Activated CD8-positive, alpha-beta memory T cell treated with anti-CD3 and anti-CD28 coated beads, Interleukin-2, amount 50 U/mL, for 48 hours (primary cell): ENCODE measurements around the gene RILP.

Source experiments
- DNase-seq: peaks from one replicate; pipeline ENCODE4 v3.0.0-alpha.2; 2020

Gene RILP

GRCh38 chr17:1597861-1598342, 51.8 kb downstream of the RILP start:
- no peak for DNase-seq
